Trophoblast cell (in vitro differentiated cells and primary cell): ENCODE measurements around the gene CLSTN3.

Experiments
- DNase-seq, 2 donors: peaks; one replicate each; pipeline ENCODE4 v3.0.0-alpha.2; 2016
- H2AFZ ChIP-seq: 2 replicates; pipeline ENCODE4 v1.6.1; 2013; ENCODE audit warnings: low read length, moderate library complexity, mild to moderate bottlenecking; ENCODE audit not compliant: insufficient read depth, poor library complexity
- H2AK5ac ChIP-seq: 2 replicates; pipeline ENCODE4 v1.6.1; 2013; ENCODE audit warnings: mild to moderate bottlenecking, low read length
- H2BK120ac ChIP-seq: 2 replicates; pipeline ENCODE4 v1.6.1; 2013; ENCODE audit warnings: low read length, mild to moderate bottlenecking, moderate library complexity; ENCODE audit not compliant: insufficient read depth, poor library complexity
- H2BK12ac ChIP-seq: 2 replicates; pipeline ENCODE4 v1.6.1; 2013; ENCODE audit warnings: mild to moderate bottlenecking, low read length, moderate library complexity
- H2BK5ac ChIP-seq: 2 replicates; pipeline ENCODE4 v1.6.1; 2013; ENCODE audit warnings: low read length, low read depth, moderate library complexity, mild to moderate bottlenecking; ENCODE audit not compliant: poor library complexity
- H3K14ac ChIP-seq: 2 replicates; pipeline ENCODE4 v1.6.1; 2013; ENCODE audit warnings: mild to moderate bottlenecking, low read length
- H3K18ac ChIP-seq: 2 replicates; pipeline ENCODE4 v1.6.1; 2013; ENCODE audit warnings: mild to moderate bottlenecking, low read length
- H3K23ac ChIP-seq: 2 replicates; pipeline ENCODE4 v1.6.1; 2013; ENCODE audit warnings: low read length
- H3K27ac ChIP-seq: 2 replicates; pipeline ENCODE4 v1.5.1; 2013; ENCODE audit warnings: low read depth, mild to moderate bottlenecking, inconsistent platforms, low read length, moderate library complexity
- H3K27me3 ChIP-seq: 2 replicates; pipeline ENCODE4 v1.6.1; 2013; ENCODE audit warnings: inconsistent platforms, mild to moderate bottlenecking, low read length, moderate library complexity; ENCODE audit not compliant: insufficient read depth
- H3K36me3 ChIP-seq, 2 experiments: 1 replicate in 1 of 2; 2 replicates in 1 of 2; pipeline ENCODE4 v1.6.1; 2013; ENCODE audit warnings: low read length in 2 of 2, mild to moderate bottlenecking in 2 of 2, moderate library complexity in 1 of 2; ENCODE audit not compliant: insufficient read depth in 2 of 2, control insufficient read depth in 1 of 2
- H3K4ac ChIP-seq: 2 replicates; pipeline ENCODE4 v1.6.1; 2013; ENCODE audit warnings: low read depth, mild to moderate bottlenecking, low read length, moderate library complexity
- H3K4me1 ChIP-seq, 2 experiments: 1 replicate in 1 of 2; 2 replicates in 1 of 2; pipeline ENCODE4 v1.6.1; 2013; ENCODE audit warnings: low read length in 2 of 2, mild to moderate bottlenecking in 2 of 2, moderate library complexity in 1 of 2; ENCODE audit not compliant: insufficient read depth in 2 of 2, control insufficient read depth in 1 of 2
- H3K4me2 ChIP-seq: 2 replicates; pipeline ENCODE4 v1.6.1; 2013; ENCODE audit warnings: inconsistent platforms, mild to moderate bottlenecking, low read length, moderate library complexity
- H3K4me3 ChIP-seq: 2 replicates; pipeline ENCODE4 v1.5.1; 2013; ENCODE audit warnings: mild to moderate bottlenecking, low read depth, low read length, inconsistent platforms
- H3K79me1 ChIP-seq: one replicate; pipeline ENCODE4 v1.6.1; 2013; ENCODE audit warnings: low read length
- H3K79me2 ChIP-seq: 2 replicates; pipeline ENCODE4 v1.6.1; 2013; ENCODE audit warnings: low read length, mild to moderate bottlenecking; ENCODE audit not compliant: control insufficient read depth, insufficient read depth, poor library complexity
- H3K9ac ChIP-seq: 2 replicates; pipeline ENCODE4 v1.6.1; 2013; ENCODE audit warnings: mild to moderate bottlenecking, low read length
- H3K9me3 ChIP-seq: 2 replicates; pipeline ENCODE4 v1.6.1; 2013; ENCODE audit warnings: low read depth, mild to moderate bottlenecking, control low read depth, inconsistent platforms, low read length; ENCODE audit not compliant: insufficient read depth
- H4K12ac ChIP-seq: 2 replicates; pipeline ENCODE4 v1.6.1; 2013; ENCODE audit warnings: low read depth, mild to moderate bottlenecking, low read length, moderate library complexity
- H4K8ac ChIP-seq: 2 replicates; pipeline ENCODE4 v1.6.1; 2013; ENCODE audit warnings: low read depth, mild to moderate bottlenecking, low read length, moderate library complexity
- H4K91ac ChIP-seq: one replicate; pipeline ENCODE4 v1.6.1; 2013; ENCODE audit warnings: low read depth, mild to moderate bottlenecking, low read length, moderate library complexity
- WGBS: extraction: QIAGEN DNeasy Blood & Tissue Kit; methylation state at CpG from one replicate; pipeline ENCODE4 v1.1.7; 2013; ENCODE audit warnings: missing lambda C conversion rate; ENCODE audit not compliant: insufficient read length, insufficient coverage; ENCODE audit errors: extremely low coverage; 5-methylcytosine and 5-hydroxymethylcytosine counted together

The CLSTN3 gene

GRCh38 chr12:7134396-7135166 is 4.4 kb downstream of the CLSTN3 start:
- H3K4ac ChIP-seq = no peak overlapping the region
- no peaks in the 10 kb centered on the region for H3K27me3 ChIP-seq
- no peak overlapping the region for H3K9ac ChIP-seq
- H3K4me2 ChIP-seq = no peak overlapping the region
- no peak overlapping the region for H2AFZ ChIP-seq
- H3K36me3 ChIP-seq = peaks cover 24 to 32% of the 10 kb centered on the region in 2 experiments
- no peak for DNase-seq
- peaks cover 1% of the 10 kb centered on the region for H3K79me2 ChIP-seq
- no peak overlapping the region for H4K8ac ChIP-seq
- H3K4me1 ChIP-seq = peaks cover 7 to 11% of the 10 kb centered on the region in 2 experiments
- H4K12ac ChIP-seq = no peak overlapping the region
- no peak overlapping the region for H3K23ac ChIP-seq
- H2BK120ac ChIP-seq = no peak overlapping the region
- no peaks in the 10 kb centered on the region for H3K79me1 ChIP-seq
- H3K9me3 ChIP-seq = no peaks in the 10 kb centered on the region
- H2BK12ac ChIP-seq = no peak overlapping the region
- no peak overlapping the region for H3K27ac ChIP-seq
- no peak overlapping the region for H4K91ac ChIP-seq
- no peak overlapping the region for H3K14ac ChIP-seq
- no CpG with 5 or more reads among the region's 12 CpGs for WGBS
- H2BK5ac ChIP-seq = no peak overlapping the region
- H3K18ac ChIP-seq = no peak overlapping the region
- H2AK5ac ChIP-seq = no peak overlapping the region
- no peak overlapping the region for H3K4me3 ChIP-seq

GRCh38 chr12:7136071-7136470 is 5.9 kb downstream of the CLSTN3 start:
- H3K4ac ChIP-seq = no peak overlapping the region
- no peak overlapping the region for H4K8ac ChIP-seq
- H3K14ac ChIP-seq = no peak overlapping the region
- H4K12ac ChIP-seq = no peak overlapping the region
- no peak overlapping the region for H2BK12ac ChIP-seq
- WGBS = no CpG with 5 or more reads among the region's 7 CpGs
- no peak overlapping the region for H2BK120ac ChIP-seq
- no peak overlapping the region for H4K91ac ChIP-seq
- no peaks in the 10 kb centered on the region for H3K27me3 ChIP-seq
- no peaks in the 10 kb centered on the region for H3K79me1 ChIP-seq
- H2AK5ac ChIP-seq = no peak overlapping the region
- H3K4me3 ChIP-seq = no peak overlapping the region
- no peak overlapping the region for H3K23ac ChIP-seq
- peaks cover 24 to 34% of the 10 kb centered on the region in 2 experiments for H3K36me3 ChIP-seq
- H3K9me3 ChIP-seq = no peaks in the 10 kb centered on the region
- no peaks in the 10 kb centered on the region for H3K79me2 ChIP-seq
- no peak overlapping the region for H2BK5ac ChIP-seq
- DNase-seq = no peak
- no peak overlapping the region for H3K18ac ChIP-seq
- H3K4me2 ChIP-seq = no peak overlapping the region
- no peak overlapping the region for H3K9ac ChIP-seq
- H3K4me1 ChIP-seq = peaks cover 5 to 6% of the 10 kb centered on the region in 2 experiments
- H2AFZ ChIP-seq = no peak overlapping the region
- no peak overlapping the region for H3K27ac ChIP-seq

- no peaks in the 10 kb centered on the region for H3K79me2 ChIP-seq
- H3K36me3 ChIP-seq = peaks cover 24 to 38% of the 10 kb centered on the region in 2 experiments
Observed at GRCh38 chr12:7136676-7137075, 6.5 kb downstream of the CLSTN3 start.

GRCh38 chr12:7137908-7138307 is 7.7 kb downstream of the CLSTN3 start:
- H4K8ac ChIP-seq = no peak overlapping the region
- H2BK120ac ChIP-seq = no peak overlapping the region
- no peak overlapping the region for H3K4me3 ChIP-seq
- no peak overlapping the region for H3K23ac ChIP-seq
- no peak overlapping the region for H3K9ac ChIP-seq
- H3K27ac ChIP-seq = no peak overlapping the region
- H2AK5ac ChIP-seq = no peak overlapping the region
- no CpG with 5 or more reads among the region's 4 CpGs for WGBS
- no peaks in the 10 kb centered on the region for H3K79me2 ChIP-seq
- no peak overlapping the region for H3K14ac ChIP-seq
- H2BK12ac ChIP-seq = no peak overlapping the region
- H3K9me3 ChIP-seq = no peaks in the 10 kb centered on the region
- H3K4ac ChIP-seq = no peak overlapping the region
- no peak overlapping the region for H4K12ac ChIP-seq
- no peaks in the 10 kb centered on the region for H3K27me3 ChIP-seq
- no peaks in the 10 kb centered on the region for H3K79me1 ChIP-seq
- H2AFZ ChIP-seq = no peak overlapping the region
- H2BK5ac ChIP-seq = no peak overlapping the region
- H3K4me1 ChIP-seq = no peaks in the 10 kb centered on the region
- no peak overlapping the region for H3K18ac ChIP-seq
- H4K91ac ChIP-seq = no peak overlapping the region
- DNase-seq = peak in 1 of 2 donors; percentile 23
- peaks cover 26 to 43% of the 10 kb centered on the region in 2 experiments for H3K36me3 ChIP-seq
- H3K4me2 ChIP-seq = no peak overlapping the region

More at GRCh38 chr12:7136676-7137075, 6.5 kb downstream of the CLSTN3 start:
- H2BK12ac ChIP-seq = no peak overlapping the region
- H3K9ac ChIP-seq = no peak overlapping the region
- no CpG with 5 or more reads among the region's 3 CpGs for WGBS
- no peak for DNase-seq
- H3K4me2 ChIP-seq = no peak overlapping the region
- no peak overlapping the region for H3K4ac ChIP-seq
- H3K18ac ChIP-seq = no peak overlapping the region
- no peaks in the 10 kb centered on the region for H3K27me3 ChIP-seq
- H3K4me3 ChIP-seq = no peak overlapping the region
- H2AFZ ChIP-seq = no peak overlapping the region
- H4K8ac ChIP-seq = no peak overlapping the region
- no peak overlapping the region for H4K12ac ChIP-seq
- H3K79me1 ChIP-seq = no peaks in the 10 kb centered on the region
- H3K23ac ChIP-seq = no peak overlapping the region
- no peak overlapping the region for H3K27ac ChIP-seq
- H3K4me1 ChIP-seq = peaks cover under 1 to 3% of the 10 kb centered on the region in 2 experiments
- H2BK120ac ChIP-seq = no peak overlapping the region
- no peak overlapping the region for H4K91ac ChIP-seq
- no peak overlapping the region for H2BK5ac ChIP-seq
- H3K14ac ChIP-seq = no peak overlapping the region
- no peak overlapping the region for H2AK5ac ChIP-seq
- H3K9me3 ChIP-seq = no peaks in the 10 kb centered on the region
